Activated CD4-positive, alpha-beta memory T cell treated with anti-CD3 and anti-CD28 coated beads, Interleukin-2, amount 10 ng/mL, durations not matched to agents 7 days and 5 days (primary cell): ENCODE data around the gene ALG11. TPM values are rescaled to one million over a fixed set of nuclear protein-coding genes. Genes with fewer than 3 reads are reported as not detected.
"Not testable (repeated sequence)": the region's sequence is repeated elsewhere in the genome, so short reads cannot be mapped to it uniquely, and the experiment has no call there.

Experiments used
- CTCF ChIA-PET: fragments of 350-600 bp; sonication (Branson Sonifier 250); formaldehyde crosslinking; loops from one replicate; lab custom pipeline; 2021; ENCODE audit warnings: antibody characterized with exemption, inconsistent platforms; lab: Charles Lee
- POLR2A ChIA-PET: fragments of 350-600 bp; sonication (Branson Sonifier 250); formaldehyde crosslinking; loops from one replicate; lab custom pipeline; 2021; ENCODE audit warnings: antibody characterized with exemption; lab: Charles Lee
- DNase-seq: peaks from one replicate; pipeline ENCODE4 v3.0.0-alpha.2; 2020
- H3K27ac Mint-ChIP-seq: one replicate; pipeline ENCODE4 v1.8.0; 2021; ENCODE audit warnings: mild to moderate bottlenecking, mixed read lengths
- H3K27me3 Mint-ChIP-seq: one replicate; pipeline ENCODE4 v1.8.0; 2021; ENCODE audit warnings: mixed read lengths
- H3K36me3 Mint-ChIP-seq: one replicate; pipeline ENCODE4 v1.8.0; 2021; ENCODE audit warnings: low read depth, mixed read lengths
- H3K4me1 Mint-ChIP-seq: one replicate; pipeline ENCODE4 v1.8.0; 2021; ENCODE audit warnings: mixed read lengths
- H3K4me3 Mint-ChIP-seq: one replicate; pipeline ENCODE4 v1.8.0; 2021; ENCODE audit warnings: mild to moderate bottlenecking, mixed read lengths
- H3K9me3 Mint-ChIP-seq: one replicate; pipeline ENCODE4 v1.8.0; 2021; ENCODE audit warnings: mixed read lengths
- total RNA-seq, 2 experiments: library from RNA; stranded (reverse); gene quantifications; one replicate each; pipeline ENCODE4 v1.2.3, GENCODE V29; 2021

The ALG11 gene
- total RNA-seq, 2 experiments from 2014 or later: 24.0 to 28.9 TPM

GRCh38 chr13:51980908-51981307 is 31.3 kb upstream of the ALG11 start:
- Mint-ChIP-seq H3K4me3 (no peak overlapping the region), H3K27ac (no peak overlapping the region), H3K27me3 (peaks cover 21% of the 10 kb centered on the region), H3K4me1 (no peaks in the 10 kb centered on the region), H3K36me3 (no peaks in the 10 kb centered on the region), H3K9me3 (no peaks in the 10 kb centered on the region)
- DNase-seq: no peak
- ChIA-PET POLR2A (no interaction called here), CTCF (no interaction called here)

- POLR2A ChIA-PET: no interaction called here
- DNase-seq: no peak
- Mint-ChIP-seq H3K36me3 (no peaks in the 10 kb centered on the region), H3K4me1 (no peaks in the 10 kb centered on the region), H3K27ac (no peak overlapping the region), H3K9me3 (no peaks in the 10 kb centered on the region), H3K4me3 (no peak overlapping the region), H3K27me3 (peaks cover 25% of the 10 kb centered on the region)
- CTCF ChIA-PET: no interaction called here
Observed at GRCh38 chr13:51981355-51981754, 30.8 kb upstream of the ALG11 start.

- H3K36me3 Mint-ChIP-seq, DNase-seq, CTCF ChIA-PET, H3K4me3 Mint-ChIP-seq, H3K9me3 Mint-ChIP-seq, H3K27ac Mint-ChIP-seq, POLR2A ChIA-PET, H3K4me1 Mint-ChIP-seq: not testable (repeated sequence)
- H3K27me3 Mint-ChIP-seq: peaks cover 42% of the 10 kb centered on the region
Observed at GRCh38 chr13:51983292-51983691, 28.9 kb upstream of the ALG11 start.

GRCh38 chr13:51984904-51985303 is 27.3 kb upstream of the ALG11 start:
- H3K4me3 Mint-ChIP-seq, H3K36me3 Mint-ChIP-seq, H3K9me3 Mint-ChIP-seq, H3K27ac Mint-ChIP-seq, DNase-seq, POLR2A ChIA-PET, H3K4me1 Mint-ChIP-seq, CTCF ChIA-PET: not testable (repeated sequence)
- H3K27me3 Mint-ChIP-seq: peaks cover 45% of the 10 kb centered on the region

- Mint-ChIP-seq H3K27me3 (peaks cover 41% of the 10 kb centered on the region), H3K36me3 (no peaks in the 10 kb centered on the region), H3K27ac (no peak overlapping the region), H3K4me3 (no peak overlapping the region), H3K9me3 (no peaks in the 10 kb centered on the region), H3K4me1 (no peaks in the 10 kb centered on the region)
- DNase-seq: no peak
- ChIA-PET CTCF (no interaction called here), POLR2A (no interaction called here)
Observed at GRCh38 chr13:51988988-51989618, 23.1 kb upstream of the ALG11 start.

- Mint-ChIP-seq H3K9me3 (no peaks in the 10 kb centered on the region), H3K27me3 (peaks cover 15% of the 10 kb centered on the region), H3K4me3 (no peak overlapping the region), H3K4me1 (peaks cover 2% of the 10 kb centered on the region), H3K36me3 (no peaks in the 10 kb centered on the region), H3K27ac (no peak overlapping the region)
- POLR2A ChIA-PET: no interaction called here
- CTCF ChIA-PET: interaction anchor here (1.0 to 1.5 kb wide), 2 partner anchors 98 to 242 kb away, joined by 3 read pairs; no protein-coding TSS in a partner anchor
- DNase-seq: no peak
Observed at GRCh38 chr13:51993713-51994112, 18.5 kb upstream of the ALG11 start.

GRCh38 chr13:51995677-51996551 is 16.3 kb upstream of the ALG11 start:
- H3K36me3 Mint-ChIP-seq: no peaks in the 10 kb centered on the region
- CTCF ChIA-PET: interaction anchor here (1.5 kb wide), 1 partner anchor 106 kb away, joined by 3 read pairs; no protein-coding TSS in a partner anchor
- no peak for DNase-seq
- peaks cover 2% of the 10 kb centered on the region for H3K4me1 Mint-ChIP-seq
- peaks cover 26% of the 10 kb centered on the region for H3K27me3 Mint-ChIP-seq
- no peak overlapping the region for H3K4me3 Mint-ChIP-seq
- no peaks in the 10 kb centered on the region for H3K9me3 Mint-ChIP-seq
- H3K27ac Mint-ChIP-seq: no peak overlapping the region
- POLR2A ChIA-PET: no interaction called here

GRCh38 chr13:51996641-51997040 is 15.6 kb upstream of the ALG11 start:
- Mint-ChIP-seq H3K27ac (no peak overlapping the region), H3K9me3 (no peaks in the 10 kb centered on the region), H3K27me3 (peaks cover 26% of the 10 kb centered on the region), H3K36me3 (no peaks in the 10 kb centered on the region), H3K4me1 (peaks cover 2% of the 10 kb centered on the region), H3K4me3 (no peak overlapping the region)
- CTCF ChIA-PET: interaction anchor here (1.5 kb wide), 1 partner anchor 107 kb away, joined by 3 read pairs; no protein-coding TSS in a partner anchor
- no peak for DNase-seq
- POLR2A ChIA-PET: no interaction called here

- peaks cover 26% of the 10 kb centered on the region for H3K27me3 Mint-ChIP-seq
- H3K4me1 Mint-ChIP-seq: peaks cover 2% of the 10 kb centered on the region
- no peaks in the 10 kb centered on the region for H3K36me3 Mint-ChIP-seq
- no peak for DNase-seq
- H3K4me3 Mint-ChIP-seq: no peak overlapping the region
- no peaks in the 10 kb centered on the region for H3K9me3 Mint-ChIP-seq
- H3K27ac Mint-ChIP-seq: no peak overlapping the region
- POLR2A ChIA-PET: no interaction called here
- CTCF ChIA-PET: interaction anchor here (1.5 kb wide), 1 partner anchor 107 kb away, joined by 3 read pairs; no protein-coding TSS in a partner anchor
Observed at GRCh38 chr13:51997186-51997585, 15.0 kb upstream of the ALG11 start.

GRCh38 chr13:51997641-51998330 is 14.4 kb upstream of the ALG11 start:
- no peak overlapping the region for H3K4me3 Mint-ChIP-seq
- DNase-seq: no peak
- peaks cover 26% of the 10 kb centered on the region for H3K27me3 Mint-ChIP-seq
- peaks cover 2% of the 10 kb centered on the region for H3K4me1 Mint-ChIP-seq
- H3K27ac Mint-ChIP-seq: no peak overlapping the region
- ChIA-PET CTCF (interaction anchor here (2.0 kb wide), 1 partner anchor 130 kb away, joined by 7 read pairs; no protein-coding TSS in a partner anchor), POLR2A (no interaction called here)
- H3K9me3 Mint-ChIP-seq: no peaks in the 10 kb centered on the region
- H3K36me3 Mint-ChIP-seq: no peaks in the 10 kb centered on the region

GRCh38 chr13:51998723-51999509 is 13.3 kb upstream of the ALG11 start:
- H3K9me3 Mint-ChIP-seq: no peaks in the 10 kb centered on the region
- peaks cover 26% of the 10 kb centered on the region for H3K27me3 Mint-ChIP-seq
- no peak overlapping the region for H3K4me3 Mint-ChIP-seq
- no peaks in the 10 kb centered on the region for H3K36me3 Mint-ChIP-seq
- peaks cover 2% of the 10 kb centered on the region for H3K4me1 Mint-ChIP-seq
- POLR2A ChIA-PET: no interaction called here
- DNase-seq: no peak
- CTCF ChIA-PET: interaction anchor here (1.6 to 2.0 kb wide), 3 partner anchors 129 to 452 kb away, joined by 4 to 7 read pairs (median 4); partner anchors contain the start of gene VPS36
- no peak overlapping the region for H3K27ac Mint-ChIP-seq

GRCh38 chr13:51999510-51999911 is 12.7 kb upstream of the ALG11 start:
- H3K4me3 Mint-ChIP-seq: no peak overlapping the region
- POLR2A ChIA-PET: no interaction called here

More at GRCh38 chr13:51999510-51999911, 12.7 kb upstream of the ALG11 start:
- Mint-ChIP-seq H3K27ac (no peak overlapping the region), H3K27me3 (peaks cover 26% of the 10 kb centered on the region), H3K9me3 (no peaks in the 10 kb centered on the region), H3K36me3 (no peaks in the 10 kb centered on the region), H3K4me1 (peaks cover 2% of the 10 kb centered on the region)
- DNase-seq: no peak
- CTCF ChIA-PET: interaction anchor here (1.6 to 2.0 kb wide), 3 partner anchors 128 to 451 kb away, joined by 4 to 7 read pairs (median 4); partner anchors contain the start of gene VPS36
